ENCODE data around the gene PLAC9. TPM values are rescaled to one million over a fixed set of nuclear protein-coding genes. Genes with fewer than 3 reads are reported as not detected.
A peak's percentile ranks its signal among the peaks of the same experiment; 100 is the strongest.

The PLAC9 gene
- total RNA-seq, 1 experiment from 2014 or later = 7.3 TPM

DNA sequence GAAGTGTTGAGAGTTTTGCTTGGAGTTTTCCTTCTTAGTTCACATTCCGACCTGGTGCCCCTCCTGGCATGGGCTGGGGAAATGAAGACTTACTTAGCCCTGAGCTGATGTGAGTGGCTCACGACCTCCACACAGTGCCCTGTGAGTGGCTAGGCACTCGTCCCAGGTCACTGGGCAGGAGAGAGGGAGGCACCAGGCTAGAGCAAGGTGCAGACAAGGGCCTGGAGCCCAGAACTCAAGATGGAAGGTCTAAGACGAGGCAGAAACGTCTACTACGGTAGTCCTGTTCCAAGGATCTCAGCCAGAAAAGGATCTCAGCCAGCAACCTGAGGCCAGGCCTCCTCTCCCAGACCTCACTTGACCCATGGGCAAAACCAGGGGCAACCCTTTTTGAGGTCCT lies 50.5 kb downstream of the PLAC9 start:
- DNase-seq (ENCODE audit: low spot score) (no peak), ATAC-seq (no peak)
- ChIA-PET POLR2A (interaction anchor here (0.8 kb wide), 1 partner anchor 25 kb away, joined by 3 read pairs; no protein-coding TSS in a partner anchor), CTCF (no interaction called here)
- Mint-ChIP-seq H3K27ac (peak overlapping the region; percentile 30; the same call in 1 of the 2 replicates), H3K36me3 (no peaks in the 10 kb centered on the region), H3K9me3 (no peaks in the 10 kb centered on the region), H3K4me1 (peaks cover 23% of the 10 kb centered on the region), H3K4me3 (no peak overlapping the region), H3K27me3 (ENCODE audit: low read depth) (no peaks in the 10 kb centered on the region)
- TF ChIP-seq NR1H2 (CRISPR knock-in tag; IDR thresholded peaks at IDR 0.05) (no peak), TP53 (CRISPR knock-in tag; IDR thresholded peaks at IDR 0.05) (no peak)
- TF ChIP-seq, protein P1, sequence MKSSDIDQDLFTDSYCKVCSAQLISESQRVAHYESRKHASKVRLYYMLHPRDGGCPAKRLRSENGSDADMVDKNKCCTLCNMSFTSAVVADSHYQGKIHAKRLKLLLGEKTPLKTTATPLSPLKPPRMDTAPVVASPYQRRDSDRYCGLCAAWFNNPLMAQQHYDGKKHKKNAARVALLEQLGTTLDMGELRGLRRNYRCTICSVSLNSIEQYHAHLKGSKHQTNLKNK (CRISPR knock-in tag; IDR thresholded peaks at IDR 0.05) = no peak
- TF ChIP-seq, protein P2, sequence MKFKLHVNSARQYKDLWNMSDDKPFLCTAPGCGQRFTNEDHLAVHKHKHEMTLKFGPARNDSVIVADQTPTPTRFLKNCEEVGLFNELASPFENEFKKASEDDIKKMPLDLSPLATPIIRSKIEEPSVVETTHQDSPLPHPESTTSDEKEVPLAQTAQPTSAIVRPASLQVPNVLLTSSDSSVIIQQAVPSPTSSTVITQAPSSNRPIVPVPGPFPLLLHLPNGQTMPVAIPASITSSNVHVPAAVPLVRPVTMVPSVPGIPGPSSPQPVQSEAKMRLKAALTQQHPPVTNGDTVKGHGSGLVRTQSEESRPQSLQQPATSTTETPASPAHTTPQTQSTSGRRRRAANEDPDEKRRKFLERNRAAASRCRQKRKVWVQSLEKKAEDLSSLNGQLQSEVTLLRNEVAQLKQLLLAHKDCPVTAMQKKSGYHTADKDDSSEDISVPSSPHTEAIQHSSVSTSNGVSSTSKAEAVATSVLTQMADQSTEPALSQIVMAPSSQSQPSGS (CRISPR knock-in tag; IDR thresholded peaks at IDR 0.05; ENCODE audit: borderline replicate concordance, low read depth) = no peak

DNA sequence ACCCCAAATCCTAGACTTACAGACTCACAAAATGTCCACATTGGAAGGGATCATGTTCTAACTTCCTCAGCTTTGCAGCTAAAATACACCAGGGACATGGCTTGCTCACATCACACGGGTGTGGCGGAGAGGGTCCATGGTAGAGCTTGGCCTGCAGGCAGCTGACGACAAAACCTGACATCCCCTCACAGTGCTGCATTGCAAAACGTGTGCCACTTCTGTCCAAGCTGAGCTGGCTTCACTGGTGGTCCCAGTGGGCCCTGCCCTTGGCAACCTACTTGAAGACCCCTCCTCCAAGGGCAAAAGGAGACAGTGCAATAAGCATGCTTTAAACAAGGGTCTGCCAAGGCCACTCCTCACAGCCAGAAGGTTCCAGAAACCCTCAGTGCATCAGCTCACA lies 50.9 kb downstream of the PLAC9 start:
- CTCF ChIA-PET = no interaction called here
- no peak overlapping the region for H3K27ac Mint-ChIP-seq
- H3K9me3 Mint-ChIP-seq = no peaks in the 10 kb centered on the region
- POLR2A ChIA-PET = interaction anchor here (0.8 kb wide), 1 partner anchor 25 kb away, joined by 3 read pairs; no protein-coding TSS in a partner anchor
- peaks cover 20% of the 10 kb centered on the region for H3K4me1 Mint-ChIP-seq
- no peak overlapping the region for H3K4me3 Mint-ChIP-seq
- ATAC-seq (no peak), DNase-seq (ENCODE audit: low spot score) (no peak)
- no peak for TF ChIP-seq ELF4 (CRISPR knock-in tag; IDR thresholded peaks at IDR 0.05; ENCODE audit: low read depth)
- TF ChIP-seq, protein P3, sequence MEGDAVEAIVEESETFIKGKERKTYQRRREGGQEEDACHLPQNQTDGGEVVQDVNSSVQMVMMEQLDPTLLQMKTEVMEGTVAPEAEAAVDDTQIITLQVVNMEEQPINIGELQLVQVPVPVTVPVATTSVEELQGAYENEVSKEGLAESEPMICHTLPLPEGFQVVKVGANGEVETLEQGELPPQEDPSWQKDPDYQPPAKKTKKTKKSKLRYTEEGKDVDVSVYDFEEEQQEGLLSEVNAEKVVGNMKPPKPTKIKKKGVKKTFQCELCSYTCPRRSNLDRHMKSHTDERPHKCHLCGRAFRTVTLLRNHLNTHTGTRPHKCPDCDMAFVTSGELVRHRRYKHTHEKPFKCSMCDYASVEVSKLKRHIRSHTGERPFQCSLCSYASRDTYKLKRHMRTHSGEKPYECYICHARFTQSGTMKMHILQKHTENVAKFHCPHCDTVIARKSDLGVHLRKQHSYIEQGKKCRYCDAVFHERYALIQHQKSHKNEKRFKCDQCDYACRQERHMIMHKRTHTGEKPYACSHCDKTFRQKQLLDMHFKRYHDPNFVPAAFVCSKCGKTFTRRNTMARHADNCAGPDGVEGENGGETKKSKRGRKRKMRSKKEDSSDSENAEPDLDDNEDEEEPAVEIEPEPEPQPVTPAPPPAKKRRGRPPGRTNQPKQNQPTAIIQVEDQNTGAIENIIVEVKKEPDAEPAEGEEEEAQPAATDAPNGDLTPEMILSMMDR (IDR thresholded peaks at IDR 0.05) = no peak
- no peak for TF ChIP-seq GTF2I (CRISPR knock-in tag; conservative IDR thresholded peaks at IDR 0.05)
- TF ChIP-seq, protein P4, sequence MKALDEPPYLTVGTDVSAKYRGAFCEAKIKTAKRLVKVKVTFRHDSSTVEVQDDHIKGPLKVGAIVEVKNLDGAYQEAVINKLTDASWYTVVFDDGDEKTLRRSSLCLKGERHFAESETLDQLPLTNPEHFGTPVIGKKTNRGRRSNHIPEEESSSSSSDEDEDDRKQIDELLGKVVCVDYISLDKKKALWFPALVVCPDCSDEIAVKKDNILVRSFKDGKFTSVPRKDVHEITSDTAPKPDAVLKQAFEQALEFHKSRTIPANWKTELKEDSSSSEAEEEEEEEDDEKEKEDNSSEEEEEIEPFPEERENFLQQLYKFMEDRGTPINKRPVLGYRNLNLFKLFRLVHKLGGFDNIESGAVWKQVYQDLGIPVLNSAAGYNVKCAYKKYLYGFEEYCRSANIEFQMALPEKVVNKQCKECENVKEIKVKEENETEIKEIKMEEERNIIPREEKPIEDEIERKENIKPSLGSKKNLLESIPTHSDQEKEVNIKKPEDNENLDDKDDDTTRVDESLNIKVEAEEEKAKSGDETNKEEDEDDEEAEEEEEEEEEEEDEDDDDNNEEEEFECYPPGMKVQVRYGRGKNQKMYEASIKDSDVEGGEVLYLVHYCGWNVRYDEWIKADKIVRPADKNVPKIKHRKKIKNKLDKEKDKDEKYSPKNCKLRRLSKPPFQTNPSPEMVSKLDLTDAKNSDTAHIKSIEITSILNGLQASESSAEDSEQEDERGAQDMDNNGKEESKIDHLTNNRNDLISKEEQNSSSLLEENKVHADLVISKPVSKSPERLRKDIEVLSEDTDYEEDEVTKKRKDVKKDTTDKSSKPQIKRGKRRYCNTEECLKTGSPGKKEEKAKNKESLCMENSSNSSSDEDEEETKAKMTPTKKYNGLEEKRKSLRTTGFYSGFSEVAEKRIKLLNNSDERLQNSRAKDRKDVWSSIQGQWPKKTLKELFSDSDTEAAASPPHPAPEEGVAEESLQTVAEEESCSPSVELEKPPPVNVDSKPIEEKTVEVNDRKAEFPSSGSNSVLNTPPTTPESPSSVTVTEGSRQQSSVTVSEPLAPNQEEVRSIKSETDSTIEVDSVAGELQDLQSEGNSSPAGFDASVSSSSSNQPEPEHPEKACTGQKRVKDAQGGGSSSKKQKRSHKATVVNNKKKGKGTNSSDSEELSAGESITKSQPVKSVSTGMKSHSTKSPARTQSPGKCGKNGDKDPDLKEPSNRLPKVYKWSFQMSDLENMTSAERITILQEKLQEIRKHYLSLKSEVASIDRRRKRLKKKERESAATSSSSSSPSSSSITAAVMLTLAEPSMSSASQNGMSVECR (CRISPR knock-in tag; IDR thresholded peaks at IDR 0.05; ENCODE audit: borderline replicate concordance) = no peak
- TF ChIP-seq, protein P5, sequence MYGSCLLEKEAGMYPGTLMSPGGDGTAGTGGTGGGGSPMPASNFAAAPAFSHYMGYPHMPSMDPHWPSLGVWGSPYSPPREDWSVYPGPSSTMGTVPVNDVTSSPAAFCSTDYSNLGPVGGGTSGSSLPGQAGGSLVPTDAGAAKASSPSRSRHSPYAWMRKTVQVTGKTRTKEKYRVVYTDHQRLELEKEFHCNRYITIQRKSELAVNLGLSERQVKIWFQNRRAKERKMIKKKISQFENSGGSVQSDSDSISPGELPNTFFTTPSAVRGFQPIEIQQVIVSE (CRISPR knock-in tag; IDR thresholded peaks at IDR 0.05; ENCODE audit: borderline replicate concordance) = no peak
- TF ChIP-seq ZNF121 (CRISPR knock-in tag; IDR thresholded peaks at IDR 0.05) = no peak
- TF ChIP-seq, protein P6, sequence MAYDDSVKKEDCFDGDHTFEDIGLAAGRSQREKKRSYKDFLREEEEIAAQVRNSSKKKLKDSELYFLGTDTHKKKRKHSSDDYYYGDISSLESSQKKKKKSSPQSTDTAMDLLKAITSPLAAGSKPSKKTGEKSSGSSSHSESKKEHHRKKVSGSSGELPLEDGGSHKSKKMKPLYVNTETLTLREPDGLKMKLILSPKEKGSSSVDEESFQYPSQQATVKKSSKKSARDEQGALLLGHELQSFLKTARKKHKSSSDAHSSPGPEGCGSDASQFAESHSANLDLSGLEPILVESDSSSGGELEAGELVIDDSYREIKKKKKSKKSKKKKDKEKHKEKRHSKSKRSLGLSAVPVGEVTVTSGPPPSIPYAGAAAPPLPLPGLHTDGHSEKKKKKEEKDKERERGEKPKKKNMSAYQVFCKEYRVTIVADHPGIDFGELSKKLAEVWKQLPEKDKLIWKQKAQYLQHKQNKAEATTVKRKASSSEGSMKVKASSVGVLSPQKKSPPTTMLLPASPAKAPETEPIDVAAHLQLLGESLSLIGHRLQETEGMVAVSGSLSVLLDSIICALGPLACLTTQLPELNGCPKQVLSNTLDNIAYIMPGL (CRISPR knock-in tag; IDR thresholded peaks at IDR 0.05) = no peak
- no peak for TF ChIP-seq GABPB1 (CRISPR knock-in tag; IDR thresholded peaks at IDR 0.05)
- no peak for TF ChIP-seq ZNF396 (CRISPR knock-in tag; IDR thresholded peaks at IDR 0.05; ENCODE audit: borderline replicate concordance)
- TF ChIP-seq, protein P7, sequence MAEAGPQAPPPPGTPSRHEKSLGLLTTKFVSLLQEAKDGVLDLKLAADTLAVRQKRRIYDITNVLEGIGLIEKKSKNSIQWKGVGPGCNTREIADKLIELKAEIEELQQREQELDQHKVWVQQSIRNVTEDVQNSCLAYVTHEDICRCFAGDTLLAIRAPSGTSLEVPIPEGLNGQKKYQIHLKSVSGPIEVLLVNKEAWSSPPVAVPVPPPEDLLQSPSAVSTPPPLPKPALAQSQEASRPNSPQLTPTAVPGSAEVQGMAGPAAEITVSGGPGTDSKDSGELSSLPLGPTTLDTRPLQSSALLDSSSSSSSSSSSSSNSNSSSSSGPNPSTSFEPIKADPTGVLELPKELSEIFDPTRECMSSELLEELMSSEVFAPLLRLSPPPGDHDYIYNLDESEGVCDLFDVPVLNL (CRISPR knock-in tag; IDR thresholded peaks at IDR 0.05; ENCODE audit: borderline replicate concordance, low read depth) = no peak
- TF ChIP-seq ESRRA (CRISPR knock-in tag; IDR thresholded peaks at IDR 0.05; ENCODE audit: borderline replicate concordance) = no peak
- H3K27me3 Mint-ChIP-seq (ENCODE audit: low read depth) = no peaks in the 10 kb centered on the region
- H3K36me3 Mint-ChIP-seq = no peaks in the 10 kb centered on the region

Measured in WTC11 (cell line).